HG03039 (cell line): Measurements from ENCODE around the gene HNRNPM.

Experiments used
- ATAC-seq: cut with Tn5 transposase; IDR thresholded peaks from one replicate; pipeline ENCODE4 v1.9.1; 2021; ENCODE audit warnings: mild to moderate bottlenecking, moderate library complexity; ENCODE audit not compliant: unreplicated experiment

The HNRNPM gene

DNA sequence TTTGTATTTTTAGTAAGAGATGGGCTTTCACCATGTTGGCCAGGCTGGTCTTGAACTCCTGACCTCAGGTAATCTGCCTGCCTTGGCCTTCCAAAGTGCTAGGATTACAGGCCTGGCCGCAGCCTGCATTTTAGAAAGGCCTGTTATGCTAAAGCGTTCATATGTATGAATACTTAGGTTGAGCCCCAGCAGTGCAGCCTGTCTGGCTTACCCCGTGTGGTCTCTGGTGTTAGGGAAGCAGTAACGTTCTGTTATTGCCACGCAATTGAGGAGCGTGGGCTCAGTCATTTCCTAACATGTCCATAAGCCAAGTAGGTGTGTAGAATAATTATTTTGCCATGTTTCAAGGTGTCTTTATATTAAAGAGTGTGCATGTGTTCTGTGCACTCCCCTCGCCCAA, 14.3 kb downstream of the HNRNPM start:
- no peak for ATAC-seq

DNA sequence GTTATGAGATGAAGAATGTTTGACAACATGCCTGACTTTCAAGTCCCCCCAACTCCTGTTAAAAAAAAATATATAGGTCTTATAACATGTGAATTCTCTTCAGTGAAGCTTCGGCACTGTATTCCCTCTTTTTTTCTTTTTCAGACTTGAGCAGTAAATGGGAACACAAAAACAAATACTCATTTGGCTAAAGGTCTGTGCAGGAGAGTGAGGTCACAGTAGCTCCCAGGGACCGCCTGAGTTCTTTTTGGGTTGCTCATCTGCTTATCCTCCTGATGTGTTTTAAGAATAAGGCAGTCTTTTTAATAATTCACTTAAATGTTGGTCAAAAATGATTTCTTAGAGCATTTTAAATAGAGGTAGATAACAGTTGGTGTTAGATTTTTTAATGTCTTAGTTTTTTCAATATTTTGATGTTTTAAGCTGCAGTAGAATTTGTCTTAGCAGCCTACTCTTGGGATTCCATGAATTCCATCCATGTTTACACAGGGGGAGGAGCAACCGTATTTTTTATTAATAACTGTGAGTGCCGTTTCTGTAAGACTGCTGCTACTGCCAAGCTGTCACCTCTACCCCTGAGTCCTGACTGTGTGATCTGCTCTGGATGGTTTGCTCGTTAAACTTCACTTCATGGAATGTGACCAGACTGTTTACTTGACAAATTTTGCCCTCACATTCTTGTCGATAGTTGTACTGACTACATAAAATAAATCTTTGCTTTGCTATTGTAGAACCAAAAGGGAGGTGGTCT, 14.9 kb downstream of the HNRNPM start:
- no peak for ATAC-seq

DNA sequence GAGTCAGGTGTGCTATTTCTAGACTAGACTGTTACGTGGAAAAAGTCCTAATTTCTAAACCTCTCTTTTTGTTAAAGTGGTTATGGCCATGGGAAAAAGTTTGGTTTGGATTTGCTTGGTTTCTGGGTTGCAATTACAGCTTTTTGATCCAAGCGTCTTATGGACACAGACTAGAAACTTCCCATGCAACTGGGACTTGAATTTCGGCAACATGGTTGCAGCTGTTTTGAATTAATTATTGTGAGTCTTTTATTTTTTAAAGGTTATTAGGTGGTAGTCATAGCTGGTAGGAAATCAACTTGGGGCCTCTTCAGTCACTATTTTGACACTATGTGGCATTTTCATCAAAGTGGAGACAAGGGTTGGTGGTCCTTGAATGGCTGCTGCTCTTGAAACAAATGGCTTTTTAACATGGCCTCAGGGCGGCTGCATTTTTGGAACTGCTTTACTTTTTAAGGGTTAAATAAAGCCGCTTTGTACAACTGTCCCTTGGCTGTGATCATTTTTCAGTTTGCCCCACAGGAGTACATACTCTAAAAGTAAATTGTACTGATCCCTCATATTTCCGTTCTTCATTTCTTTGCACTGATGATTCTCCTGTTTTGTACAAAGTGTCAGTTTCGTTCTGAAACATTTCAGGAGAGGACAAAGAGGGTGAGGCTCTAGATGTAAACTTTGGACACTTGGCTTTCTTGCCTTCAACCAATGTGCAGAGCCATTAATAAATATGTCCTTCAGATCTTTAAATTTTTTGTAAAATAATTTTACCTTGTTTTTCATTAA, 15.9 kb downstream of the HNRNPM start:
- ATAC-seq, result no peak

DNA sequence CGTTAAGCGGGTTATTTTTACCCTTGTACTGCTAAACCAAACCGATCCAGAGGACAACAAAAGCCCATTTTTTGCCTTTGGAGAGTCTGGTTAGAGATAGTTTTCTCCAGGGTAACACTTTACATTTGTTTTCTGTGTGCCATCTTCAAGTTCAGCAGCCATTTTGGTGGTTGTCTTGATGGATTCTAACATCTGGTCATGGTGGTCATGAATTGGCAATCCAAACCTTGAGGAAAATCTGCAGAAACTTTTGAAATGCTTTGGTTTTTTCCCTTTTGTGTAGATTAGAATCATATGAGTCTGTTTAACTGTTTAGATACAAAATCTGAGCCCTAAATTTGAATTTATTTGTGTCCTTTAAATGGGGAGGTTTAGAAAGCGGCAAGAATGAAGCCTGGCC, 16.6 kb downstream of the HNRNPM start:
- ATAC-seq, result no peak

DNA sequence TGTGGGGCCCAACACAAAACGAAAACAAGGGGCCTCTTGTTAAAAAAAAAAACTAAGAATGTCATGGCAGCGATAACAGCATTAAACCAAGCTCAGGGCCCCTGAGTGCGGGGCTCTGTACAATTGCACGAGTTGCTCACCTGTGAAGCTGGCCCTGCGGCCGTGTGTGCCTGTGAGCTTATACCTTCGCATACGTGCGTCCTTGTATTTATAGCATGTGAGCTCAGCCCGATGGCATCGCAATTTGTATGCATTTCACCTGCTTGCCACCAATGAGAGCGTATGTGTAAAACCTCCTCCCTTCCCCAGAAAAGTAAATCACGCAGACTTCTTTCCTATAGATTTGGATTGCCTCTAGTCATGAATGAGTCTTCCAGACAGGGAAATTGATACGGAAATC, 17.1 kb downstream of the HNRNPM start:
- no peak for ATAC-seq

DNA sequence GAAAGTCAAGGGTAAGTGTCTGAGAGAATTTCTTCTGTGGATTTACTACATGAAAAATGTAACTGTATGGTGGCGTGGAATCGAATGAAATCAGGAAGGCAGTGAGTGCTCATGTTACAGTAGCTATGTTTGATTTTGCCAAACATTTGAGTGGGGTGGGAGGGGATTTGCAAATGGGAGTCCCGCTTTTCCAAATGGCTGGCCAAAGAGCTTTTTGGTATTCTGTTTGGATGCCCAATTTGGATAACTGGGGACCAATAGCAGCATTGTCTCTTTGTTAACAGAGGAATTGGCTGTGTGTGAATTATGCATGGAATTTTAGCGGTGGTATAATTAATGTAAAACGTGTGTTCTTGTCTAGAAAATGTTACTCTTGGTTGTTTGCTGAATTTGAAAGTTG, 17.8 kb downstream of the HNRNPM start:
- ATAC-seq, result no peak

DNA sequence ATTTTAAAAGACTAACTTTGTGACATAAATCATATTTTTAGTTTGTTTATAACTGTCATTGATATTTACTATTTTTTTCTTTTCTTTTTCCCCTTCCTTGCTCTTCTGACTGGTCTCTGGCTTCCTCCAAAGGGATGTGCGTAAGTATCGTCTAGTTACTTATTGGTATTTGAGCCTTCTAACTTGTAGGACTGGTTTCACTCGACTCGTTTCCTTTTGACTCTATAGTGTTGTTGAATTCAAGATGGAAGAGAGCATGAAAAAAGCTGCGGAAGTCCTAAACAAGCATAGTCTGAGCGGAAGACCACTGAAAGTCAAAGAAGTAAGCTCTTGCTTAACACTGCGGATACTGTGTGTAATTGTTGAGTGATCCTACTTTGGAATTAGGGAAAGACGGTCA, 18.6 kb downstream of the HNRNPM start:
- no peak for ATAC-seq

DNA sequence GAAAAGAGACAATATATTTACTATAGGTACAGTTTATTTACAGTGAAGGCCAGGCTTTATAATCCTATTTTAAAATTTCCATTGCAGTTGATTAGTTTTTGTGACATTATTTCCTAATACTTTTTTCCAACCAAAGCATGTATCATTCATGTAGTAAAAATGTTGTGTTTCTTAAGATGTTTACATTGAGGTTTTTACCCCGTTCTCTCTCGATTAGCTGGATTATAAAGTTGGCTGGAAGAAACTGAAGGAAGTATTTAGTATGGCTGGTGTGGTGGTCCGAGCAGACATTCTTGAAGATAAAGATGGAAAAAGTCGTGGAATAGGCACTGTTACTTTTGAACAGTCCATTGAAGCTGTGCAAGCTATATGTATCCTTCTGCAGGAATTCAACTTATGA, 21.2 kb downstream of the HNRNPM start:
- ATAC-seq, result no peak

DNA sequence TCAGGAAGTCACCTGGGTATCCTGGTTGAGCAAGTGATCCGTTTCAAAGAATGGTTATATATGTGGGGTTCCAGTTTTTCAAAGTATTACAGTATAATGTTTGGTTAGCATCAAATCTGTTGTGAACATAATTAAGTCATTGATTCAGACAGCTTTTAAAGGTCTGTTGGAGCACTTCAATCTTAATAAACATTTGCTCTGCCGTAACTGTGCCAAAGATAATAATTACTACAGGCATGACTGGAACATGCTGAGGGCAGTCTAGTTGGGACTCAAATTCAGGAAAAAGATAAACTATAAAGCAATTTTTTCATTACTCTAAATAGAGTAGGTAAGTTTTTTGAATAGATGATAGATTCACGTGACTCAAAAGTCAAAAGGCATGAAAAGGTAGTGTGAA, 23.3 kb downstream of the HNRNPM start:
- no peak for ATAC-seq

DNA sequence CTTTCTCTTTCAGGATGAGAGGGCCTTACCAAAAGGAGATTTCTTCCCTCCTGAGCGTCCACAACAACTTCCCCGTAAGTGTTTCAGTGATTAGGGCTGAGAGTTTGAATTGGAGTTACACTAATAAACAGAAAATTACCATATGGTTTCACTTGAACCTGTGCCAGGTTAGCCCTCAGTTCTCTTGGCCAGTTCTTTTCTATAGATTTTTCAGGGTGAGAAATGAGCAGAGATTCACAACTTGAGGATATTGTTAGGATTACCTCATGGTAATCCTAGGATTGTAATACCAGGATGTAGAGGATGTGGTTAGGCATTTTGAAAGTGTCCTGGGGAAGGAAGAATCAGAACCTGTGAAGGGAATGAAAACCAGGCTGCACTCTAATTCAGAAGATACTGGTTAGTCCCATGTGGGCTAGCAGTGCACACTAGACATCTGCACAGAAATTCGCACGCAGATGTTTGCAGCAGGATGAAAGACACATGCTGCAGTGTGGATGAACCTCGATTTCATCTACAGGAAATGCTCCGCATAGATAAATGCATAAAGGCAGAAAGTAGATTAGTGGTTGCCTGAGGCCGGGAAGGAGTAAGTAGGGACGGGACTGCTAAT, 24.1 kb downstream of the HNRNPM start:
- ATAC-seq, result no peak

DNA sequence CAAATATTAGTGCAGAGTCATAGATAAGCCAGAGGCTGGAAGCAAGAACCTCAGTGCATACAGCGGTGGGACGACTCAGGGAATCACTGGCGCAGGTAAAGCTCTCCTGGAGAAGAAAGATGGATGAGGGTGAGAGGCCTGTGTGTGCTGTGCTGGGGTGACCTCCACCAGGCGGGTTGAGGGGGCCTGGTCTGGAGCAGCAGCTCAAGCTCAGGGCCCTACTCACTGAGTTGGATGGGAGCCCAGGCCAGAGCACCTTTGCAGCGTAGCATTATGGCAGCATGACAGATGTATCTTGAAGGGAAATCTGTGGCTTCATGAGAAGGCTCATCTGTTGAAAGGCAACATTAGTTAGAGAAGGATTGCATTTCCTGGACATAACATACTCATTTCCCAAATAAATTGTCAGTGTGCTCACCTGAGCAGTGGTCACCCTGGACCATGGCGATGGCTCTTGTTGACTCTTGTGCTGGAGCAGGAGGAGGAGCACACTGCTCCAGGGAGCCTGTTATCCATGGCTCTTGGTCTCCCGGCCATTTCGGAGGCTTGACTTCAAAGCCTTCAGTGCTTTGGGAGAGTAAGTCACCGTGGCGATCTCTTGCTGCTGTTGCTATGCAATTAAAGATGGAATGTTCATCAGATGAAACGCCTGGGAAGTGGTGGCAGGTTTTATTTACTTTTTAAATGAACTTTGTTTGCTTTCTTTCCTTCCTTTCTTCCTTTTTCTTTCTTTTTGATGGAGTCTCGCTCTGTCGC, 25.0 kb downstream of the HNRNPM start:
- no peak for ATAC-seq

DNA sequence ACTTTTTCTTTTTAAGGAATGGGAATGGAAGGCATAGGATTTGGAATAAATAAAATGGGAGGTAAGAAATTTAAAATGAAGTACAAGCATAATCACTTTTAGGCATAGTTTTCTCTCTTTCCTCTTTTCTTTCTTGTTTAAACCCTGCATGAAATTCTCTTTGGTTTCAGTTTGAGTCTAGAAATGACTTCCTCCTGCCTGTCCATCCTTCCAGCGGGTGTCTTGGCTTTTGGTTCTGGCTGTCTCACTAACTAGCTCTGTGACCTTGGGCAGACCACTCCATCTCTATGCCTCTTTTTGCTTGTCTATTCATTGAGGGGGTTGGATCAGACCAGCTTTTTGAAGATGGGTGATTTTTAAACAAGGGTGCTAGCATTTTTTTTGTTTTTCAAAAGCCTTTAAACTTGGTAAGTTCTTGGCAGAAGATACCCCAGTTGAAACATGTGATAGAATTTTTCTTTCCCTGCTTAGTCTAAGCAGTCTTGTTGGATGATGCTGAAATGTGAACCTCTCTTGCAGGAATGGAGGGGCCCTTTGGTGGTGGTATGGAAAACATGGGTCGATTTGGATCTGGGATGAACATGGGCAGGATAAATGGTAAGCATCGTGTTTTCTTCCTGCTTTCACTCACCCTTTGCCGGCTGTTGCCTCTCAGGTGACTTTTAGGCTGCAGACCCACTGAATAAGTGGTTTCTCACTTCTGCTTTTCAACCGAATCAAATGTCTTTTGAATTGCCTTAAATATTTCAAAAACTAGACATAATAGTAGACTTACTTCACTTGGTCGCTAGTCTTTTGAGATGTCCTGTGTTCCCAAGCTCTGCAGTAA, 29.1 kb downstream of the HNRNPM start:
- no peak for ATAC-seq

DNA sequence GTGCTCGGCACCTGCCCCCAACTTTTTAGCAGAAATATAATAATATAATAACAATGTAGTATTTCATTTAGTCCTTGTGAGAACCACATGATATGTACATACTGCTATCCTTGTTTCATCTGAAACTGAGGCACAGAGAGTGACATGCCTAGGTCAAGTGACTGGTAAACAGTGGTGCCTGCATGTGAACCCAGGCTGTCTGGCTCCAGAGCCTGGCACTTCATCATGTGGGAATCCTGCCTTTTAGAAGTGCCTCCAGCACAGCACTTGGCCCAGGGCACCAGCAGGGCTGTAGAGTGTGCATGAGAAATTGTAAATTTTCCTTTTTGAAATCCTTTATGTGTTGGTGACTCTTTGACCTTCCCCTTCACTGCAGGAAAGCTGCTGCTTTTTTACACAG, 30.2 kb downstream of the HNRNPM start:
- no peak for ATAC-seq

DNA sequence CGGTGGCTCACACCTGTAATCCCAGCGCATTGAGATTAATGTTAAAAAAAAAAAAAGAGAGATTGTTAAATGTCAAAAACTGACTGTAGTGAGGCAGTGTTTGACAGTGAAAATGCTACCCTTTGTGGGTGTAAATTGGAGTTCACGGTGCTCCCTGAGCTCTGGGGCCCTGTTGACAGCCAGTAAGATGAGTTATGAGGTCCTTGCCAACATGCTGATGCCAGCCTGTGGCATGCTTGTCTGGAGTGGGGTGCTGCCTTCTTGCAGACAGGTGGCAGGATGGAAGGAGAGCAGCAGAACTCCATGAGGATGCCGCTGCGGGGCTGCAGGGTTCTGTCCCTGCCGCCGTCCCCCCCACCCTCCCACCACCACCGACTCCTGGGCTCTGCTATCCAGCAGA, 31.7 kb downstream of the HNRNPM start:
- ATAC-seq, result no peak

DNA sequence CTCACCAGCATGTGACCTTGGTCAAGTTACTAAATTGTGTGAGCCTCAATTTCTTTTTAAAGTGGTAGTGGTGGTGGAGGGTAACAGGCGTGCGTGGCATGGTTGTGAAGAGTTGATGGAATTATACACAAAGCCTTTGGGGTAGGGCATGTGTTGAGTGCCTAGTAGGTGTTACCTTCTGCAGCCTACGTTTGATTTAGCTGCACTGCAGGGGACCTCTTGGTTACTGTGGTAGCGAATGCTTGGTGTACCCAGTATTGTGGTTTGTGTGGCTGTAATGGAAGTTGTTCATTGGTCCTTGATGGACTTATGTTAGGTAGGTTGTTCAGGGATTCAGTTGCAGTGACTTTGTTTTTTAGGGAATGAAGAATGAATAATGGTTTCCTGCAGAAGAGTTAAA, 33.1 kb downstream of the HNRNPM start:
- no peak for ATAC-seq

DNA sequence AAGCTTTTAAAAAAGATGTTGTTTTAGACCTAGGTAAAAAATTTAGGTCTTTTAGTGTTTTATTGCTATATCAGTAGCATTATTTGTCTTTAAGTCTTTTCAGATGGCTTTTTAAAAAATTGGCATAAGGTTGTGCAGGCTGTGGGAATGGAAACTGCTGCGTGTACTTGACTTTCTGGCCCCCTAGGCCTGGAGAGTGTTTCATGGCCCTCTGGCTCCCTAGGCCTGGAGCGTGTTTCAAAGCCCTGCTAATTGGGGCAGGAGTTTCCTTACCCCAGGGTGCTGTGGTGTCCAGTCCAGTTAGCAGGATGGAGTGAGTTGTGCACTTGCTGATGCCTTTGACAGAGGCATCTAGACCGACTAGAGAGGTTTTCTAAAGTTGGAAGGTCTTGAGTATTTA, 33.8 kb downstream of the HNRNPM start:
- no peak for ATAC-seq

DNA sequence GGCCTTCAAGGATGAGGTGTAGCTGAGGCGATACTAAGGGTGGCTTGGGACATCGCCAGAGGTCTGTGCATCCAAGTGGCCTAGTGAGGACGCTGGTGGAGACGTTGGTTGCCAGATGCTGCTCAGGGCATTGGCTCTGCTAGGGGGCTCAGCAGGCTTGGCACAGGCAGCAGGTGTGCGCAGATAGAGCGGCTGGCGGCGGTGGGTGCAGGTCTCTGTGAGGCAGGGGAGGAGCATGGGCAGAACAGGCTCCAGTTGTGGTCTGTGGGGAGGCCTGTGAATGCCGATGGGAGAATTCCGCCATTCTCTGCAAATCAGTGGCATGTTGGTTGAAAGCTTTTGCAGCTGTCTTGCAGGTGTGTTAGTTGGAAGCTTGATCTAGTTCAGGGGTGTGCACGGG, 36.4 kb downstream of the HNRNPM start:
- no peak for ATAC-seq

DNA sequence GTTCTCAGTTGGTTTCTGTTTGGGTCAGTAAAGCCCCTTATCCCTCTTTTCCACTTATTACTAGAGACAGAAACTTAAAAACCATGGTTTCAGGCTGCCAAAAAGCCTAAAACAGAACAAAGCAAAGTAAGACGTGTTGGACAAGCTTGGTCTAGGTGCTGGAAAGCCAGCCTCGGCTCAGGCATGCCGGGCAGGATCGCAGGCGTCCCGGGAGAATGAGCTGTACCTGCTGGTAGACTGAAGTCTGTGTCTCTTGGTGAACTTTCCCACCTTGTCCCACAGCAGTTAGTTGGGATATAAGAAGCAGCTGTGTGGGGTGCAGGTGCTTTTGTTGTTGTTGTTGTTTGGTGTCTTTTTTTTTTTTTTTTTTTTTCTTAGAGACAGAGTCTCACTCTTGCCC, 36.8 kb downstream of the HNRNPM start:
- no peak for ATAC-seq

DNA sequence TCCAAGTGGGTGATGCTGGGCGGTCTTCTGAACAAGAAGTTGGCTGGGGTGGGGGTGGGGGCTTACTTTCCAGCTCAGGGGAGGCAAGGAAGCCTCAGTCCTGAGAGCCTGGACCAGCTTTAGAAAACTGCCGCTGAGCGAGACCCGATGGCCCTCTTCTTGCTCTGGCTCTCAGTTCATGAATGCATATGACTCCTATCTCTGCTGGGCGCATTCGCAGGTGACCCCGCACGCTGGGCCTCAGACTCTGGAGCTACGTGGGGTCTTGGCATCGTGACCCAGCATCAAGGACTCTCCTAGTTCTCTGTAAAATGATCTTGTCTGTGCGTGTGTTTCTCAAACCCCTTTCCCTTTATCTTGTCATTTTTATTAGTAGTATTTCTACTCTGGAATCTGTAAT, 37.9 kb downstream of the HNRNPM start:
- no peak for ATAC-seq

DNA sequence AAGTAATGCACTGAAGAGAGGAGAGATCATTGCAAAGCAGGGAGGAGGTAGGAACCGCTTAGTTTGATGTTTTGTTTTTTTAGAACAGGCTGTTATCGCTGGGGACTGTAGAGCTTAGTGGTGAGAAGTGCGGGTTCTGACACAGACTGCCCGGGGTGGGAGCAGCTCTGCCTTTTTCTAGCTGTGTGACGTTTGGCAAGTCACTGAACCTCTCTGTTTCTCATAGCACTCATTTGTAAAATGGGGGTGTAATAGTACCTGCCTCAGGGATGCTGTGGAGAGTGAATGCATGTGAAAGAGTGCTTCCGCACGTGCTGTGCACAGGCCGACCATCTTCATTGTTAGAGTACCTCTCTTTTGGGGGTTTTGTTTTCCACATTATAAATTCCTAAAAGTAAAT, 38.4 kb downstream of the HNRNPM start:
- ATAC-seq, result no peak
